SK-N-SH (cell line): ENCODE data around the gene IGF2R. TPM values are rescaled to one million over a fixed set of nuclear protein-coding genes. Genes with fewer than 3 reads are reported as not detected.

ENCODE experiments used
- CTCF ChIA-PET: fragments of 300-600, 350-600 bp; formaldehyde crosslinking; extraction: SDS; loops from one replicate; lab custom pipeline; 2021; lab: Yijun Ruan, JAX
- POLR2A ChIA-PET: fragments of 350-600 bp; sonication (Branson Sonifier 250); formaldehyde crosslinking; extraction: SDS; loops from one replicate; lab custom pipeline; 2020; ENCODE audit warnings: antibody characterized with exemption, inconsistent platforms; lab: Yijun Ruan, JAX
- DNase-seq: peaks from one replicate; pipeline ENCODE4 v3.0.0; 2012
- H2AFZ ChIP-seq: fragments of 200-600 bp; sonication (generic); 2 replicates; pipeline ENCODE4 v1.8.1; 2016; ENCODE audit warnings: antibody characterized with exemption, mild to moderate bottlenecking, low read depth
- H3F3A ChIP-seq: fragments of 200-600 bp; sonication (generic); replicated peaks from 2 replicates; pipeline ENCODE3; 2016; ENCODE audit warnings: antibody characterized with exemption, mild to moderate bottlenecking; ENCODE audit not compliant: insufficient read depth
- H3K27ac ChIP-seq, 2 experiments: fragments of 200-500 bp in 1 of 2; fragments of 200-600 bp in 1 of 2; sonication (Bioruptor generic) in 1 of 2; sonication (generic), shearing (Covaris generic) in 1 of 2; 2 replicates each; pipeline versions ENCODE4 v1.5.1 to v1.6.1; 2014 to 2016; ENCODE audit warnings: low read depth in 2 of 2, inconsistent platforms in 1 of 2, low read length in 1 of 2, mild to moderate bottlenecking in 1 of 2, mixed read lengths in 1 of 2
- H3K27me3 ChIP-seq: fragments of 200-600 bp; sonication (generic), shearing (Covaris generic); 2 replicates; pipeline ENCODE4 v1.6.1; 2016; ENCODE audit warnings: mixed run types; ENCODE audit not compliant: insufficient read depth
- H3K36me3 ChIP-seq, 2 experiments: fragments of 200-500 bp in 1 of 2; fragments of 200-600 bp in 1 of 2; sonication (Bioruptor generic) in 1 of 2; sonication (generic) in 1 of 2; replicated peaks in 1 of 2; 2 replicates each; pipeline versions ENCODE3 to v1.5.1; 2014 to 2016; ENCODE audit warnings: low read length in 1 of 2, mild to moderate bottlenecking in 1 of 2; ENCODE audit not compliant: insufficient read depth in 2 of 2, control insufficient read depth in 1 of 2
- H3K4me1 ChIP-seq, 2 experiments: fragments of 200-500 bp in 1 of 2; fragments of 200-600 bp in 1 of 2; sonication (Bioruptor generic) in 1 of 2; sonication (generic), shearing (Covaris generic) in 1 of 2; 2 replicates each; pipeline versions ENCODE4 v1.5.1 to v1.6.1; 2014 to 2016; ENCODE audit warnings: low read depth in 1 of 2, low read length in 1 of 2, mixed run types in 1 of 2; ENCODE audit not compliant: insufficient read depth in 2 of 2, control insufficient read depth in 1 of 2
- H3K4me2 ChIP-seq: fragments of 200-600 bp; sonication (generic), shearing (Covaris generic); 2 replicates; pipeline ENCODE4 v1.6.1; 2017; ENCODE audit warnings: mixed run types
- H3K4me3 ChIP-seq, 2 experiments: fragments of 200-500 bp in 1 of 2; fragments of 200-600 bp in 1 of 2; sonication (Bioruptor generic) in 1 of 2; sonication (generic), shearing (Covaris generic) in 1 of 2; 2 replicates each; pipeline versions ENCODE4 v1.5.1 to v1.8.1; 2014 to 2016; ENCODE audit warnings: low read depth in 2 of 2, inconsistent platforms in 1 of 2, low read length in 1 of 2, mild to moderate bottlenecking in 1 of 2, mixed read lengths in 1 of 2, moderate library complexity in 1 of 2
- H3K79me2 ChIP-seq: fragments of 200-600 bp; sonication (generic); 2 replicates; pipeline ENCODE4 v1.8.1; 2017; ENCODE audit warnings: mild to moderate bottlenecking; ENCODE audit not compliant: insufficient read depth
- H3K9ac ChIP-seq: fragments of 200-600 bp; sonication (generic); 2 replicates; pipeline ENCODE4 v1.6.1; 2017; ENCODE audit warnings: mixed run types
- H3K9me2 ChIP-seq: fragments of 200-600 bp; sonication (generic); 2 replicates; pipeline ENCODE4 v1.6.1; 2017; ENCODE audit warnings: mixed run types
- H3K9me3 ChIP-seq: fragments of 200-600 bp; sonication (generic); 2 replicates; pipeline ENCODE4 v1.6.1; 2017; ENCODE audit warnings: mixed run types, mild to moderate bottlenecking, moderate library complexity
- H4K20me1 ChIP-seq: fragments of 200-600 bp; sonication (generic); 2 replicates; pipeline ENCODE4 v1.6.1; 2017; ENCODE audit warnings: mild to moderate bottlenecking, mixed run types; ENCODE audit not compliant: insufficient read depth
- EP300 ChIP-seq, 2 experiments: IDR thresholded peaks; 2 replicates each; pipeline versions ENCODE4 v1.4.0 to v1.6.1; 2012; ENCODE audit warnings: borderline replicate concordance in 1 of 2, low read depth in 1 of 2, low read length in 1 of 2
- MXI1 ChIP-seq: IDR thresholded peaks from 2 replicates; pipeline ENCODE4 v1.6.1; 2012; ENCODE audit warnings: mild to moderate bottlenecking, low read depth, low read length, improper control_type of control experiment
- NRF1 ChIP-seq: IDR thresholded peaks from 2 replicates; pipeline ENCODE4 v1.6.1; 2012; ENCODE audit warnings: low read depth, mild to moderate bottlenecking, low read length
- PBX3 ChIP-seq: IDR thresholded peaks from 2 replicates; pipeline ENCODE4; 2012
- RCOR1 ChIP-seq: fragments of 150-350 bp; IDR thresholded peaks from 2 replicates; pipeline ENCODE4 v1.6.1; 2017; ENCODE audit warnings: antibody characterized with exemption, low read length
- TEAD4 ChIP-seq: IDR thresholded peaks from 2 replicates; pipeline ENCODE4 v1.4.0; 2012; ENCODE audit warnings: mild to moderate bottlenecking, borderline replicate concordance; ENCODE audit not compliant: insufficient read depth
- USF1 ChIP-seq: IDR thresholded peaks from 2 replicates; pipeline ENCODE4 v1.4.0; 2012; ENCODE audit warnings: low read depth, borderline replicate concordance
- ZBTB33 ChIP-seq: IDR thresholded peaks from 2 replicates; pipeline ENCODE4 v1.4.0; 2012; ENCODE audit warnings: low read depth, borderline replicate concordance
- WGBS: methylation state at CpG from one replicate; pipeline ENCODE4 v1.1.6; 2017; ENCODE audit warnings: low lambda C conversion rate; 5-methylcytosine and 5-hydroxymethylcytosine counted together
- polyA plus RNA-seq, 3 experiments: library from polyadenylated mRNA; depleted of rRNA; stranded (reverse); fragments of >200 nt; gene quantifications; 2 replicates each; pipeline ENCODE4 v1.2.3, GENCODE V29; 2012

The IGF2R gene
- polyA plus RNA-seq, 1 of the 3 experiments (the other 2 are of a cell fraction) = 45.0 TPM

- peaks cover 0 to 3% of the 10 kb centered on the region in 2 experiments; a peak in 1 of 4 replicates for H3K4me1 ChIP-seq
- no peaks in the 10 kb centered on the region for H3K9me3 ChIP-seq
- H3K36me3 ChIP-seq = peaks cover 28 to 43% of the 10 kb centered on the region in 2 experiments
- H3F3A ChIP-seq = no peaks in the 10 kb centered on the region
- CTCF ChIA-PET = interaction anchor here (0.7 to 0.9 kb wide), 2 partner anchors 12 to 151 kb away, joined by 3 read pairs; no protein-coding TSS in a partner anchor
- no peaks in the 10 kb centered on the region for H3K9me2 ChIP-seq
- 94% methylated on average over 4 of the region's 4 CpGs for WGBS
- H3K4me2 ChIP-seq = no peak overlapping the region
- H3K9ac ChIP-seq = no peak overlapping the region
- no peak for TF ChIP-seq NRF1
- TF ChIP-seq PBX3 = no peak
- TF ChIP-seq EP300 (IDR thresholded peaks at IDR 0.05; ENCODE audit: borderline replicate concordance in 1 of 2, low read depth in 1 of 2, low read length in 1 of 2) = no peak
- TF ChIP-seq RCOR1 = no peak
- TF ChIP-seq USF1 = no peak
- TF ChIP-seq TEAD4 = no peak
- no peak for TF ChIP-seq MXI1
- TF ChIP-seq ZBTB33 = no peak
- DNase-seq = no peak
- H2AFZ ChIP-seq = no peak overlapping the region
- peaks cover 3% of the 10 kb centered on the region; the same call in 1 of the 2 replicates for H3K79me2 ChIP-seq
- POLR2A ChIA-PET = no interaction called here
- H3K4me3 ChIP-seq = no peak overlapping the region
- no peaks in the 10 kb centered on the region for H4K20me1 ChIP-seq
- H3K27ac ChIP-seq = no peak overlapping the region; a peak in 1 of 4 replicates
- no peaks in the 10 kb centered on the region for H3K27me3 ChIP-seq
Observed at GRCh38 chr6:160013987-160014868, 45.3 kb downstream of the IGF2R start.

- H3K27ac ChIP-seq = no peak overlapping the region; a peak in 1 of 4 replicates
- 0 out of 2 replicates have a peak, but pooled peaks cover 3% of the 10 kb centered on the region for H3K79me2 ChIP-seq
- ChIA-PET POLR2A (no interaction called here), CTCF (interaction anchor here (0.7 to 0.9 kb wide), 2 partner anchors 12 to 151 kb away, joined by 3 read pairs; no protein-coding TSS in a partner anchor)
- no peak overlapping the region for H3K4me2 ChIP-seq
- TF ChIP-seq EP300 (IDR thresholded peaks at IDR 0.05; ENCODE audit: borderline replicate concordance in 1 of 2, low read depth in 1 of 2, low read length in 1 of 2) = no peak
- WGBS = 86% methylated on average over 2 of the region's 2 CpGs
- H2AFZ ChIP-seq = no peak overlapping the region
- no peak overlapping the region for H3K9ac ChIP-seq
- H4K20me1 ChIP-seq = no peaks in the 10 kb centered on the region
- no peaks in the 10 kb centered on the region for H3F3A ChIP-seq
- no peak for DNase-seq
- no peaks in the 10 kb centered on the region for H3K9me3 ChIP-seq
- peaks cover 0 to 3% of the 10 kb centered on the region in 2 experiments; a peak in 1 of 4 replicates for H3K4me1 ChIP-seq
- H3K36me3 ChIP-seq = peaks cover 28 to 39% of the 10 kb centered on the region in 2 experiments
- no peaks in the 10 kb centered on the region for H3K27me3 ChIP-seq
- H3K4me3 ChIP-seq = no peak overlapping the region
- H3K9me2 ChIP-seq = no peaks in the 10 kb centered on the region
Observed at GRCh38 chr6:160014869-160015182, 45.9 kb downstream of the IGF2R start.
